Measurements from ENCODE around the gene VOPP1.
"Not testable (repeated sequence)": the region's sequence is repeated elsewhere in the genome, so short reads cannot be mapped to it uniquely, and the experiment has no call there.

Gene VOPP1

GRCh38 chr7:55591282-55591931 lies 19.1 kb upstream of the VOPP1 start:
- Mint-ChIP-seq H3K27ac (no peak overlapping the region), H3K36me3 (no peaks in the 10 kb centered on the region), H3K4me1 (peaks cover 31% of the 10 kb centered on the region), H3K4me3 (no peak overlapping the region), H3K9me3 (no peaks in the 10 kb centered on the region), H3K27me3 (no peaks in the 10 kb centered on the region)
- ATAC-seq (ENCODE audit: low read depth) (no peak), DNase-seq (ENCODE audit: low spot score in 2 of 2) (no peak)

- Mint-ChIP-seq H3K27ac (no peak overlapping the region), H3K4me3 (no peak overlapping the region), H3K27me3 (no peaks in the 10 kb centered on the region), H3K4me1 (peaks cover 31% of the 10 kb centered on the region), H3K36me3 (no peaks in the 10 kb centered on the region), H3K9me3 (no peaks in the 10 kb centered on the region)
- DNase-seq (ENCODE audit: low spot score in 2 of 2) (no peak), ATAC-seq (ENCODE audit: low read depth) (no peak)
These were observed 18.4 kb upstream of the VOPP1 start for GRCh38 chr7:55590517-55591281.

GRCh38 chr7:55589905-55590304 lies 17.6 kb upstream of the VOPP1 start:
- DNase-seq (ENCODE audit: low spot score in 2 of 2) = no peak
- Mint-ChIP-seq H3K9me3 (no peaks in the 10 kb centered on the region), H3K36me3 (no peaks in the 10 kb centered on the region), H3K27me3 (no peaks in the 10 kb centered on the region), H3K4me1 (peaks cover 31% of the 10 kb centered on the region), H3K4me3 (no peak overlapping the region), H3K27ac (no peak overlapping the region)
- ATAC-seq (ENCODE audit: low read depth) = no peak

- Mint-ChIP-seq H3K27ac (no peak overlapping the region), H3K27me3 (no peaks in the 10 kb centered on the region), H3K36me3 (no peaks in the 10 kb centered on the region), H3K9me3 (no peaks in the 10 kb centered on the region), H3K4me1 (peaks cover 31% of the 10 kb centered on the region), H3K4me3 (no peak overlapping the region)
- ATAC-seq (ENCODE audit: low read depth) (no peak), DNase-seq (ENCODE audit: low spot score in 2 of 2) (no peak)
These were observed 16.8 kb upstream of the VOPP1 start for GRCh38 chr7:55588976-55589604.

- H3K4me3 Mint-ChIP-seq = no peak overlapping the region
- H3K9me3 Mint-ChIP-seq = no peaks in the 10 kb centered on the region
- H3K27ac Mint-ChIP-seq = no peak overlapping the region
- DNase-seq (ENCODE audit: low spot score in 2 of 2) (no peak), ATAC-seq (ENCODE audit: low read depth) (no peak)
- H3K4me1 Mint-ChIP-seq = peaks cover 31% of the 10 kb centered on the region
- no peaks in the 10 kb centered on the region for H3K27me3 Mint-ChIP-seq
- no peaks in the 10 kb centered on the region for H3K36me3 Mint-ChIP-seq
These were observed 16.0 kb upstream of the VOPP1 start for GRCh38 chr7:55588379-55588699.

GRCh38 chr7:55587687-55588378 lies 15.5 kb upstream of the VOPP1 start:
- Mint-ChIP-seq H3K4me1 (peaks cover 29% of the 10 kb centered on the region), H3K36me3 (no peaks in the 10 kb centered on the region), H3K27ac (no peak overlapping the region), H3K4me3 (no peak overlapping the region), H3K9me3 (no peaks in the 10 kb centered on the region), H3K27me3 (no peaks in the 10 kb centered on the region)
- ATAC-seq (ENCODE audit: low read depth) = no peak
- no peak for DNase-seq (ENCODE audit: low spot score in 2 of 2)

- not testable (repeated sequence) for H3K4me3 Mint-ChIP-seq; ATAC-seq (ENCODE audit: low read depth); H3K27ac Mint-ChIP-seq; H3K4me1 Mint-ChIP-seq; DNase-seq (ENCODE audit: low spot score in 2 of 2); H3K36me3 Mint-ChIP-seq; H3K9me3 Mint-ChIP-seq; H3K27me3 Mint-ChIP-seq
These were observed 10.4 kb upstream of the VOPP1 start for GRCh38 chr7:55582656-55583055.

- H3K4me1 Mint-ChIP-seq = peaks cover 15% of the 10 kb centered on the region
- H3K27me3 Mint-ChIP-seq = no peaks in the 10 kb centered on the region
- no peak overlapping the region for H3K27ac Mint-ChIP-seq
- H3K9me3 Mint-ChIP-seq = no peaks in the 10 kb centered on the region
- ATAC-seq (ENCODE audit: low read depth) (no peak), DNase-seq (ENCODE audit: low spot score in 2 of 2) (no peak)
- H3K36me3 Mint-ChIP-seq = peaks cover 2% of the 10 kb centered on the region
- no peak overlapping the region for H3K4me3 Mint-ChIP-seq
These were observed 4.5 kb upstream of the VOPP1 start for GRCh38 chr7:55576753-55577152.

GRCh38 chr7:55575733-55576132 lies 3.4 kb upstream of the VOPP1 start:
- ATAC-seq (ENCODE audit: low read depth) = no peak
- Mint-ChIP-seq H3K27ac (no peak overlapping the region), H3K36me3 (no peaks in the 10 kb centered on the region), H3K27me3 (no peaks in the 10 kb centered on the region), H3K9me3 (no peaks in the 10 kb centered on the region), H3K4me1 (peaks cover 15% of the 10 kb centered on the region), H3K4me3 (no peak overlapping the region)
- DNase-seq (ENCODE audit: low spot score in 2 of 2) = no peak

- no peak overlapping the region for H3K4me3 Mint-ChIP-seq
- H3K36me3 Mint-ChIP-seq = no peaks in the 10 kb centered on the region
- no peak overlapping the region for H3K27ac Mint-ChIP-seq
- no peaks in the 10 kb centered on the region for H3K27me3 Mint-ChIP-seq
- no peaks in the 10 kb centered on the region for H3K9me3 Mint-ChIP-seq
- no peak for ATAC-seq (ENCODE audit: low read depth)
- DNase-seq (ENCODE audit: low spot score in 2 of 2) = no peak
- peaks cover 19% of the 10 kb centered on the region for H3K4me1 Mint-ChIP-seq
These were observed 2.8 kb upstream of the VOPP1 start for GRCh38 chr7:55575098-55575497.

- no peak for DNase-seq (ENCODE audit: low spot score in 2 of 2)
- no peaks in the 10 kb centered on the region for H3K36me3 Mint-ChIP-seq
- no peak for ATAC-seq (ENCODE audit: low read depth)
- H3K4me3 Mint-ChIP-seq = peak overlapping the region; percentile 72
- H3K9me3 Mint-ChIP-seq = no peaks in the 10 kb centered on the region
- H3K27ac Mint-ChIP-seq = peak overlapping the region; percentile 88
- no peaks in the 10 kb centered on the region for H3K27me3 Mint-ChIP-seq
- peaks cover 26% of the 10 kb centered on the region for H3K4me1 Mint-ChIP-seq
These were observed 1.9 kb upstream of the VOPP1 start for GRCh38 chr7:55574051-55574717.

- Mint-ChIP-seq H3K27ac (peak overlapping the region; percentile 88), H3K4me1 (peaks cover 33% of the 10 kb centered on the region)
These were observed 1.1 kb upstream of the VOPP1 start for GRCh38 chr7:55573234-55573900.

GRCh38 chr7:55571511-55572377 lies 558 bp downstream of the VOPP1 start:
- peak; percentile 40 for ATAC-seq (ENCODE audit: low read depth)
- peak; percentile 50 to 60 for DNase-seq (ENCODE audit: low spot score in 2 of 2)
- peaks cover 47% of the 10 kb centered on the region for H3K4me1 Mint-ChIP-seq
- no peaks in the 10 kb centered on the region for H3K27me3 Mint-ChIP-seq
- no peaks in the 10 kb centered on the region for H3K9me3 Mint-ChIP-seq
- H3K27ac Mint-ChIP-seq = peak overlapping the region; percentile 95
- H3K4me3 Mint-ChIP-seq = peak overlapping the region; percentile 91
- peaks cover 7% of the 10 kb centered on the region for H3K36me3 Mint-ChIP-seq

More at GRCh38 chr7:55573234-55573900, 1.1 kb upstream of the VOPP1 start:
- ATAC-seq (ENCODE audit: low read depth) = no peak
- H3K36me3 Mint-ChIP-seq = peaks cover 2% of the 10 kb centered on the region
- peak overlapping the region; percentile 90 for H3K4me3 Mint-ChIP-seq
- H3K27me3 Mint-ChIP-seq = no peaks in the 10 kb centered on the region
- no peak for DNase-seq (ENCODE audit: low spot score in 2 of 2)
- no peaks in the 10 kb centered on the region for H3K9me3 Mint-ChIP-seq
